HCT116 (cell line): ENCODE measurements around the gene ARHGEF17. TPM values are rescaled to one million over a fixed set of nuclear protein-coding genes. Genes with fewer than 3 reads are reported as not detected.

Experiments
- ATAC-seq: fragments of 200-7000 bp; cut with Tn5 transposase; 2 replicates; pipeline ENCODE4 v1.9.1; 2020; ENCODE audit warnings: mild to moderate bottlenecking, moderate library complexity
- BruUV-seq: library from RNA; stranded (reverse); fragments of 400-500 nt; replicated peaks from 2 replicates; lab custom pipeline; 2021; lab: Mats Ljungman, UMichigan
- CTCF ChIA-PET: fragments of 300-600 bp; sonication (Branson Sonifier 250); formaldehyde crosslinking; loops from one replicate; lab custom pipeline; 2021; ENCODE audit warnings: antibody characterized with exemption; lab: Charles Lee
- POLR2A ChIA-PET: fragments of 300-600, 350-600 bp; sonication (Branson Sonifier 250); formaldehyde crosslinking; loops from one replicate; lab custom pipeline; 2021; ENCODE audit warnings: antibody characterized with exemption; lab: Charles Lee
- RAD21 ChIA-PET, 2 experiments: fragments of 300-600 bp; sonication (Branson Sonifier 250); formaldehyde crosslinking; loops; one replicate each; lab custom pipeline; 2023; ENCODE audit warnings: low total read pairs in 2 of 2; ENCODE audit not compliant: uncharacterized antibody in 2 of 2, unreplicated experiment in 2 of 2, low non-redundant PET in 1 of 2; lab: Charles Lee
- DNase-seq: peaks from one replicate; pipeline ENCODE4 v3.0.0-alpha.2; 2010; ENCODE audit warnings: low read depth, low spot score
- H2AFZ ChIP-seq: fragments of 200-600 bp; shearing (Covaris generic), sonication (generic); 2 replicates; pipeline ENCODE4 v1.6.1; 2017; ENCODE audit warnings: low read depth, mixed run types, mixed read lengths, antibody characterized with exemption, low read length; ENCODE audit not compliant: poor library complexity, severe bottlenecking
- H3K27ac ChIP-seq: 2 replicates; pipeline ENCODE4 v1.5.1; 2012; ENCODE audit warnings: low read depth, low read length
- H3K27me3 ChIP-seq: fragments of 200-600 bp; sonication (generic); 2 replicates; pipeline ENCODE4 v1.6.1; 2016; ENCODE audit warnings: mixed run types, low read length, mixed read lengths; ENCODE audit not compliant: insufficient read depth
- H3K36me3 ChIP-seq, 2 experiments: fragments of 200-500 bp in 1 of 2; fragments of 200-600 bp in 1 of 2; sonication (Bioruptor generic) in 1 of 2; sonication (generic) in 1 of 2; 2 replicates each; pipeline versions ENCODE4 v1.5.1 to v1.6.1; 2014 to 2016; ENCODE audit warnings: low read length in 2 of 2, inconsistent platforms in 1 of 2, mixed read lengths in 1 of 2, mixed run types in 1 of 2; ENCODE audit not compliant: insufficient read depth in 2 of 2, control insufficient read depth in 1 of 2
- H3K4me1 ChIP-seq, 2 experiments: fragments of 200-600 bp in 1 of 2; sonication (generic) in 1 of 2; 2 replicates each; pipeline versions ENCODE4 v1.5.1 to v1.6.1; 2012 to 2017; ENCODE audit warnings: low read length in 2 of 2, inconsistent platforms in 1 of 2, mild to moderate bottlenecking in 1 of 2, mixed read lengths in 1 of 2, mixed run types in 1 of 2, moderate library complexity in 1 of 2; ENCODE audit not compliant: insufficient read depth in 2 of 2, control insufficient read depth in 1 of 2
- H3K4me2 ChIP-seq: fragments of 200-600 bp; sonication (generic); 2 replicates; pipeline ENCODE4 v1.6.1; 2017; ENCODE audit warnings: mixed run types, low read length, mixed read lengths
- H3K4me3 ChIP-seq, 2 experiments: fragments of 200-600 bp in 1 of 2; sonication (generic) in 1 of 2; replicated peaks in 1 of 2; 2 replicates each; pipeline ENCODE4 v1.5.1; 2011 to 2016; ENCODE audit warnings: low read length in 2 of 2, control low read depth in 1 of 2, low read depth in 1 of 2, mild to moderate bottlenecking in 1 of 2, mixed read lengths in 1 of 2, mixed run types in 1 of 2
- H3K79me2 ChIP-seq: fragments of 200-600 bp; sonication (generic); 2 replicates; pipeline ENCODE4 v1.6.1; 2017; ENCODE audit warnings: mild to moderate bottlenecking, mixed run types, low read length, moderate library complexity, mixed read lengths; ENCODE audit not compliant: insufficient read depth
- H3K9ac ChIP-seq: fragments of 200-600 bp; sonication (generic); 2 replicates; pipeline ENCODE4 v1.6.1; 2016; ENCODE audit warnings: low read length, mixed read lengths
- H3K9me2 ChIP-seq: fragments of 200-600 bp; sonication (generic), shearing (Covaris generic); 2 replicates; pipeline ENCODE4 v1.6.1; 2017; ENCODE audit warnings: mixed run types, mild to moderate bottlenecking, moderate library complexity; ENCODE audit not compliant: insufficient read depth
- H3K9me3 ChIP-seq, 2 experiments: fragments of 200-500 bp in 1 of 2; fragments of 200-600 bp in 1 of 2; sonication (Bioruptor generic) in 1 of 2; sonication (generic) in 1 of 2; 2 replicates each; pipeline ENCODE4 v1.6.1; 2014 to 2017; ENCODE audit warnings: low read length in 2 of 2, mixed read lengths in 2 of 2, inconsistent platforms in 1 of 2, low read depth in 1 of 2, mild to moderate bottlenecking in 1 of 2, mixed run types in 1 of 2, moderate library complexity in 1 of 2; ENCODE audit not compliant: control insufficient read depth in 1 of 2, insufficient read depth in 1 of 2
- H4K20me1 ChIP-seq: fragments of 200-600 bp; sonication (generic), shearing (Covaris generic); 2 replicates; pipeline ENCODE4 v1.6.1; 2017; ENCODE audit warnings: mixed run types, mild to moderate bottlenecking, moderate library complexity; ENCODE audit not compliant: insufficient read depth
- ATF3 ChIP-seq: IDR thresholded peaks from 2 replicates; pipeline ENCODE4 v1.6.1; 2012
- CTCF ChIP-seq, 3 experiments: fragments of 200-600 bp in 1 of 3; sonication (generic) in 1 of 3; IDR thresholded peaks in 2 of 3; conservative IDR thresholded peaks in 1 of 3; 2 replicates each; pipeline ENCODE4 v1.5.1; 2012 to 2017; ENCODE audit warnings: low read depth in 2 of 3, low read length in 2 of 3, antibody characterized with exemption in 1 of 3, borderline replicate concordance in 1 of 3, control low read depth in 1 of 3, mild to moderate bottlenecking in 1 of 3, mixed read lengths in 1 of 3, mixed run types in 1 of 3, moderate library complexity in 1 of 3; ENCODE audit not compliant: insufficient read depth in 1 of 3
- EGR1 ChIP-seq: IDR thresholded peaks from 2 replicates; pipeline ENCODE4 v1.6.1; 2012; ENCODE audit warnings: low read depth
- ELF1 ChIP-seq: IDR thresholded peaks from 2 replicates; pipeline ENCODE4 v1.6.1; 2012; ENCODE audit warnings: low read depth, borderline replicate concordance
- EZH2 ChIP-seq: fragments of 200-600 bp; sonication (generic); IDR thresholded peaks from 2 replicates; pipeline ENCODE4 v1.6.1; 2017; ENCODE audit warnings: antibody characterized with exemption, mixed run types
- POLR2AphosphoS5 ChIP-seq: IDR thresholded peaks from 2 replicates; pipeline ENCODE4 v1.6.1; 2011; ENCODE audit warnings: mild to moderate bottlenecking, low read depth, low read length, moderate library complexity
- RAD21 ChIP-seq: IDR thresholded peaks from 2 replicates; pipeline ENCODE4 v1.6.1; 2012; ENCODE audit warnings: low read depth, mild to moderate bottlenecking
- SP1 ChIP-seq: IDR thresholded peaks from 2 replicates; pipeline ENCODE4 v1.6.1; 2012; ENCODE audit warnings: low read depth
- SRF ChIP-seq: IDR thresholded peaks from 2 replicates; pipeline ENCODE4 v1.6.1; 2012; ENCODE audit warnings: low read depth
- YY1 ChIP-seq: IDR thresholded peaks from 2 replicates; pipeline ENCODE4 v1.6.1; 2011; ENCODE audit warnings: low read length, low read depth, moderate library complexity, mild to moderate bottlenecking; ENCODE audit not compliant: insufficient replicate concordance; ENCODE audit errors: extremely low read depth
- ZFX ChIP-seq: fragments of 450-650 bp; IDR thresholded peaks from 2 replicates; pipeline ENCODE4 v1.6.1; 2017
- intact Hi-C: fragments of 100-400 bp; cut with micrococcal nuclease; formaldehyde crosslinking; loops from 2 replicates; pipeline ENCODE4 v1.10.0; 2022
- total RNA-seq: library from RNA; stranded (reverse); gene quantifications from one replicate; pipeline ENCODE4 v1.2.1, GENCODE V29; 2021; ENCODE audit not compliant: unreplicated experiment
- TF ChIP-seq, protein P1 (sequence below): IDR thresholded peaks from 2 replicates; pipeline ENCODE4 v1.6.1; 2012
- TF ChIP-seq, protein P2 (sequence below): IDR thresholded peaks from 2 replicates; pipeline ENCODE4 v1.6.1; 2012; ENCODE audit warnings: low read depth

The ARHGEF17 gene
- total RNA-seq, 1 experiment from 2014 or later, result 18.2 TPM

DNA sequence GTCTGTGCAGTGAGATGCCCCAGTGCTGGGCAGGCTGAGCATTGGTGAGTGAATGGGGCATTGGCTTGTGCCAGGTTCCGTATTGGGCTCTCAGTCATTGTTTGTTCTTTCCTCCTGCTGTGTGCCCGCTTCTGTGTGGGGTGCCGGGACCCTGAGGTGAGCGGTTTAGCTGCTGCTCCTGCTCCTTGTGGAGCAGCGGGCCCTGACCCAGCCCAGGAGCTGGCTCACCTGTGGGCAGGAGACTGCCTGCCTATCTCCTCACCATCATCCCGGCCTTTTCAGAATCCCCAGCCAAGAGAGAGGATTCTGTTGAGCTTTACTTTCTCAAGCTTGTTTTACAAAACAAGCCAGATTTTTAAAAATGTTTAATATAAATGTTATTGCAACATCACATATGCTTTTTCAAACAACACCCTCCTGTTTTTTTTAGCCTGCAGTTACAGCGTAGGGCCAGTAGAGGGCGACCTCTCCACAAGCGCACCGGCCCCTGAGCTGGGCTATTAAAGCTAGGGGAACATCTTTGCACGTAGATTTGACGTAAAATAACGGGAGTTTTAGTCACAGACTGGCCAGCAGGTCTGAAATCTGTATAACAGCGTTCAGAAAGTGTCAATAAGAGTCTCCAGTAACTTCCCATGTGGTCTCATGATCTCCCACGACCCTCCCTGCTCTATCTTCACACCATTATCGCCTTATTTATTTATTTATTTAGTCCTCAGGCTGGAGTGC, 43.0 kb downstream of the ARHGEF17 start:
- RAD21 ChIA-PET, result interaction anchor here (0.6 to 1.6 kb wide), 7 partner anchors 9 to 123 kb away, joined by 3 to 9 read pairs (median 5); no protein-coding TSS in a partner anchor
- intact Hi-C loops, result loop anchor here (1.0 to 2.0 kb wide), 2 partner anchors 42 to 310 kb away; no protein-coding TSS in a partner anchor
- no peak overlapping the region for H3K4me3 ChIP-seq
- no peak overlapping the region for H2AFZ ChIP-seq
- H3K4me1 ChIP-seq, result no peaks in the 10 kb centered on the region
- no peak overlapping the region for H3K9ac ChIP-seq
- DNase-seq, result peak; percentile 41
- H3K9me2 ChIP-seq, result no peaks in the 10 kb centered on the region
- H3K4me2 ChIP-seq, result no peak overlapping the region
- no peaks in the 10 kb centered on the region for H3K27me3 ChIP-seq
- CTCF ChIA-PET, result interaction anchor here (0.6 to 4.2 kb wide), 33 partner anchors 9 to 580 kb away, joined by 3 to 62 read pairs (median 4); partner anchors contain the start of genes ARHGEF17 and RELT
- no peaks in the 10 kb centered on the region for H3K36me3 ChIP-seq
- no peaks in the 10 kb centered on the region for H3K9me3 ChIP-seq
- POLR2A ChIA-PET, result interaction anchor here (0.8 to 1.3 kb wide), 3 partner anchors 39 to 309 kb away, joined by 3 to 4 read pairs (median 3); no protein-coding TSS in a partner anchor
- no peaks in the 10 kb centered on the region for H3K79me2 ChIP-seq
- no peak overlapping the region for H3K27ac ChIP-seq
- TF ChIP-seq EZH2 (no peak), RAD21 (peak; percentile 84), CTCF (IDR thresholded peaks at IDR 0.05 in 2 of 3, conservative IDR thresholded peaks at IDR 0.05 in 1 of 3; ENCODE audit: borderline replicate concordance in 1 of 3, insufficient read depth in 1 of 3, low read depth in 2 of 3, low read length in 2 of 3) (peak; percentile 88 to 97 (median 97); a peak in 5 of 6 replicates)
- peak; percentile 85 for ATAC-seq
- no TSS peak for BruUV-seq
- no peaks in the 10 kb centered on the region for H4K20me1 ChIP-seq

- CTCF ChIA-PET, result no interaction called here
- no peak for TF ChIP-seq EZH2
- no peak for TF ChIP-seq YY1
- TF ChIP-seq SRF, result no peak
- TF ChIP-seq POLR2AphosphoS5, result no peak
- TF ChIP-seq, protein P1, sequence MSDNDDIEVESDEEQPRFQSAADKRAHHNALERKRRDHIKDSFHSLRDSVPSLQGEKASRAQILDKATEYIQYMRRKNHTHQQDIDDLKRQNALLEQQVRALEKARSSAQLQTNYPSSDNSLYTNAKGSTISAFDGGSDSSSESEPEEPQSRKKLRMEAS, result no peak
- no peak for TF ChIP-seq ELF1
- TF ChIP-seq, protein P2, sequence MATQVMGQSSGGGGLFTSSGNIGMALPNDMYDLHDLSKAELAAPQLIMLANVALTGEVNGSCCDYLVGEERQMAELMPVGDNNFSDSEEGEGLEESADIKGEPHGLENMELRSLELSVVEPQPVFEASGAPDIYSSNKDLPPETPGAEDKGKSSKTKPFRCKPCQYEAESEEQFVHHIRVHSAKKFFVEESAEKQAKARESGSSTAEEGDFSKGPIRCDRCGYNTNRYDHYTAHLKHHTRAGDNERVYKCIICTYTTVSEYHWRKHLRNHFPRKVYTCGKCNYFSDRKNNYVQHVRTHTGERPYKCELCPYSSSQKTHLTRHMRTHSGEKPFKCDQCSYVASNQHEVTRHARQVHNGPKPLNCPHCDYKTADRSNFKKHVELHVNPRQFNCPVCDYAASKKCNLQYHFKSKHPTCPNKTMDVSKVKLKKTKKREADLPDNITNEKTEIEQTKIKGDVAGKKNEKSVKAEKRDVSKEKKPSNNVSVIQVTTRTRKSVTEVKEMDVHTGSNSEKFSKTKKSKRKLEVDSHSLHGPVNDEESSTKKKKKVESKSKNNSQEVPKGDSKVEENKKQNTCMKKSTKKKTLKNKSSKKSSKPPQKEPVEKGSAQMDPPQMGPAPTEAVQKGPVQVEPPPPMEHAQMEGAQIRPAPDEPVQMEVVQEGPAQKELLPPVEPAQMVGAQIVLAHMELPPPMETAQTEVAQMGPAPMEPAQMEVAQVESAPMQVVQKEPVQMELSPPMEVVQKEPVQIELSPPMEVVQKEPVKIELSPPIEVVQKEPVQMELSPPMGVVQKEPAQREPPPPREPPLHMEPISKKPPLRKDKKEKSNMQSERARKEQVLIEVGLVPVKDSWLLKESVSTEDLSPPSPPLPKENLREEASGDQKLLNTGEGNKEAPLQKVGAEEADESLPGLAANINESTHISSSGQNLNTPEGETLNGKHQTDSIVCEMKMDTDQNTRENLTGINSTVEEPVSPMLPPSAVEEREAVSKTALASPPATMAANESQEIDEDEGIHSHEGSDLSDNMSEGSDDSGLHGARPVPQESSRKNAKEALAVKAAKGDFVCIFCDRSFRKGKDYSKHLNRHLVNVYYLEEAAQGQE, result no peak
- no peak for TF ChIP-seq ATF3
- TF ChIP-seq RAD21, result no peak
- no peak for TF ChIP-seq EGR1
- TF ChIP-seq ZFX, result no peak
- TF ChIP-seq SP1, result no peak
Observed at GRCh38 chr11:73353422-73353821, 45.3 kb downstream of the ARHGEF17 start.

More at GRCh38 chr11:73353422-73353821, 45.3 kb downstream of the ARHGEF17 start:
- Histone ChIP-seq H3K9me2 (no peaks in the 10 kb centered on the region), H3K27me3 (no peaks in the 10 kb centered on the region), H3K36me3 (no peaks in the 10 kb centered on the region), H3K27ac (no peak overlapping the region), H2AFZ (no peak overlapping the region), H3K9me3 (no peaks in the 10 kb centered on the region), H3K9ac (no peak overlapping the region), H3K4me2 (no peak overlapping the region), H3K4me3 (no peak overlapping the region), H3K4me1 (no peaks in the 10 kb centered on the region), H4K20me1 (no peaks in the 10 kb centered on the region), H3K79me2 (no peaks in the 10 kb centered on the region)
- RAD21 ChIA-PET, result no interaction called here
- intact Hi-C loops, result no loop called here
- no peak for ATAC-seq
- no peak for DNase-seq
- POLR2A ChIA-PET, result no interaction called here
- BruUV-seq, result no TSS peak
